Activated B cell treated with CpG ODN at 0.5 μM for 24 hours (primary cell): ENCODE results near the gene SLC22A5. TPM values are rescaled to one million over a fixed set of nuclear protein-coding genes. Genes with fewer than 3 reads are reported as not detected.

Experiments
- ATAC-seq: fragments of 200-7000 bp; cut with Tn5 transposase; one replicate; pipeline ENCODE4 v1.10.0; 2021; ENCODE audit warnings: low read depth, mild to moderate bottlenecking, moderate library complexity
- CTCF ChIA-PET: fragments of 350-600 bp; sonication (Branson Sonifier 250); formaldehyde crosslinking; loops from one replicate; lab custom pipeline; 2021; ENCODE audit warnings: antibody characterized with exemption; lab: Charles Lee
- POLR2A ChIA-PET: fragments of 350-600 bp; sonication (Branson Sonifier 250); formaldehyde crosslinking; loops from one replicate; lab custom pipeline; 2021; ENCODE audit warnings: antibody characterized with exemption; lab: Charles Lee
- DNase-seq: peaks from one replicate; pipeline ENCODE4 v3.0.0; 2022
- H3K27ac Mint-ChIP-seq: one replicate; pipeline ENCODE4 v1.8.0; 2020; ENCODE audit warnings: mixed read lengths
- H3K27me3 Mint-ChIP-seq: one replicate; pipeline ENCODE4 v1.8.0; 2021; ENCODE audit warnings: mixed read lengths
- H3K36me3 Mint-ChIP-seq: one replicate; pipeline ENCODE4 v1.8.0; 2021; ENCODE audit warnings: low read depth, mixed read lengths
- H3K4me1 Mint-ChIP-seq: one replicate; pipeline ENCODE4 v1.8.0; 2021; ENCODE audit warnings: mixed read lengths
- H3K4me3 Mint-ChIP-seq: one replicate; pipeline ENCODE4 v1.8.0; 2020; ENCODE audit warnings: mild to moderate bottlenecking, mixed read lengths
- H3K9me3 Mint-ChIP-seq: one replicate; pipeline ENCODE4 v1.8.0; 2020; ENCODE audit warnings: mixed read lengths
- CTCF ChIP-seq: fragments of 200-600 bp; IDR thresholded peaks from one replicate; pipeline ENCODE4 v1.8.0; 2022; ENCODE audit warnings: antibody characterized with exemption, mild to moderate bottlenecking
- intact Hi-C: fragments of 100-400 bp; cut with micrococcal nuclease; formaldehyde crosslinking; loops from one replicate; pipeline ENCODE4 v1.15.1; 2024
- total RNA-seq: library from RNA; stranded (reverse); gene quantifications from 2 replicates; pipeline ENCODE4 v1.2.3, GENCODE V29; 2022

Gene SLC22A5
- total RNA-seq, 1 donor from 2014 or later = 6.6 TPM

GRCh38 chr5:132389051-132389331 is 19.5 kb downstream of the SLC22A5 start:
- no peak for ATAC-seq

GRCh38 chr5:132389585-132390286 is 20.2 kb downstream of the SLC22A5 start:
- intact Hi-C loops = loop anchor here (5.0 to 10.0 kb wide), 2 partner anchors 183 to 715 kb away; no protein-coding TSS in a partner anchor
- Mint-ChIP-seq H3K4me1 (peaks cover 29% of the 10 kb centered on the region), H3K4me3 (no peak overlapping the region), H3K9me3 (no peaks in the 10 kb centered on the region), H3K27me3 (no peaks in the 10 kb centered on the region), H3K36me3 (peaks cover 2% of the 10 kb centered on the region), H3K27ac (no peak overlapping the region)
- POLR2A ChIA-PET = interaction anchor here (0.8 to 4.8 kb wide), 5 partner anchors 31 to 112 kb away, joined by 3 to 27 read pairs (median 5); no protein-coding TSS in a partner anchor
- no peak for DNase-seq
- no peak for ATAC-seq
- CTCF ChIA-PET = interaction anchor here (1.3 to 9.2 kb wide), 3 partner anchors 21 to 111 kb away, joined by 3 to 253 read pairs (median 3); no protein-coding TSS in a partner anchor
- TF ChIP-seq CTCF = no peak

More at GRCh38 chr5:132389051-132389331, 19.5 kb downstream of the SLC22A5 start:
- H3K27me3 Mint-ChIP-seq = no peaks in the 10 kb centered on the region
- H3K27ac Mint-ChIP-seq = no peak overlapping the region
- H3K36me3 Mint-ChIP-seq = peaks cover 2% of the 10 kb centered on the region
- no peak for DNase-seq
- H3K4me3 Mint-ChIP-seq = no peak overlapping the region
- POLR2A ChIA-PET = interaction anchor here (3.9 to 4.9 kb wide), 3 partner anchors 101 to 112 kb away, joined by 27 to 34 read pairs (median 29); partner anchors contain the start of gene IRF1
- peaks cover 21% of the 10 kb centered on the region for H3K4me1 Mint-ChIP-seq
- no peaks in the 10 kb centered on the region for H3K9me3 Mint-ChIP-seq
- CTCF ChIA-PET = interaction anchor here (1.3 to 9.2 kb wide), 3 partner anchors 22 to 112 kb away, joined by 3 to 253 read pairs (median 3); no protein-coding TSS in a partner anchor
- TF ChIP-seq CTCF = no peak
- intact Hi-C loops = loop anchor here (5.0 to 10.0 kb wide), 2 partner anchors 183 to 716 kb away; no protein-coding TSS in a partner anchor

- ATAC-seq (no peak), DNase-seq (no peak)
- CTCF ChIA-PET = interaction anchor here (1.1 to 9.2 kb wide), 3 partner anchors 15 to 109 kb away, joined by 3 to 253 read pairs (median 3); no protein-coding TSS in a partner anchor
- POLR2A ChIA-PET = interaction anchor here (0.9 to 2.2 kb wide), 4 partner anchors 9 to 110 kb away, joined by 3 to 5 read pairs (median 3); no protein-coding TSS in a partner anchor
- no peak overlapping the region for H3K4me3 Mint-ChIP-seq
- no peak overlapping the region for H3K27ac Mint-ChIP-seq
- peaks cover 33% of the 10 kb centered on the region for H3K4me1 Mint-ChIP-seq
- H3K36me3 Mint-ChIP-seq = peaks cover 2% of the 10 kb centered on the region
- intact Hi-C loops = no loop called here
- TF ChIP-seq CTCF = no peak
- no peaks in the 10 kb centered on the region for H3K27me3 Mint-ChIP-seq
- H3K9me3 Mint-ChIP-seq = no peaks in the 10 kb centered on the region
Observed at GRCh38 chr5:132391247-132391646, 21.7 kb downstream of the SLC22A5 start.

- peaks cover 32% of the 10 kb centered on the region for H3K4me1 Mint-ChIP-seq
- intact Hi-C loops = no loop called here
- no peak overlapping the region for H3K27ac Mint-ChIP-seq
- CTCF ChIA-PET = interaction anchor here (1.2 to 9.2 kb wide), 2 partner anchors 14 to 109 kb away, joined by 3 to 253 read pairs; no protein-coding TSS in a partner anchor
- no peaks in the 10 kb centered on the region for H3K27me3 Mint-ChIP-seq
- POLR2A ChIA-PET = interaction anchor here (0.9 to 2.2 kb wide), 4 partner anchors 9 to 109 kb away, joined by 3 to 5 read pairs (median 4); partner anchors contain the start of gene IRF1
- ATAC-seq (no peak), DNase-seq (no peak)
- TF ChIP-seq CTCF = no peak
- no peak overlapping the region for H3K4me3 Mint-ChIP-seq
- peaks cover 2% of the 10 kb centered on the region for H3K36me3 Mint-ChIP-seq
- no peaks in the 10 kb centered on the region for H3K9me3 Mint-ChIP-seq
Observed at GRCh38 chr5:132391870-132392269, 22.4 kb downstream of the SLC22A5 start.

GRCh38 chr5:132392411-132392810 is 22.9 kb downstream of the SLC22A5 start:
- H3K4me1 Mint-ChIP-seq = peaks cover 29% of the 10 kb centered on the region
- no peak for DNase-seq

More at GRCh38 chr5:132392411-132392810, 22.9 kb downstream of the SLC22A5 start:
- no peaks in the 10 kb centered on the region for H3K27me3 Mint-ChIP-seq
- POLR2A ChIA-PET = interaction anchor here (0.8 to 1.7 kb wide), 3 partner anchors 18 to 103 kb away, joined by 3 to 6 read pairs (median 5); partner anchors contain the start of gene IRF1
- H3K36me3 Mint-ChIP-seq = peaks cover 2% of the 10 kb centered on the region
- ATAC-seq = no peak
- no peaks in the 10 kb centered on the region for H3K9me3 Mint-ChIP-seq
- intact Hi-C loops = no loop called here
- H3K27ac Mint-ChIP-seq = no peak overlapping the region
- CTCF ChIA-PET = interaction anchor here (1.2 to 9.2 kb wide), 2 partner anchors 14 to 108 kb away, joined by 3 to 253 read pairs; no protein-coding TSS in a partner anchor
- TF ChIP-seq CTCF = no peak
- H3K4me3 Mint-ChIP-seq = no peak overlapping the region
